BE2C (cell line): Measurements from ENCODE around the gene ANKRD11.

ENCODE experiments used
- DNase-seq: peaks from one replicate; pipeline ENCODE4 v3.0.0-alpha.2; 2020
- H3K27me3 ChIP-seq: fragments of 250-450 bp; sonication (Bioruptor Pico); 2 replicates; pipeline ENCODE4 v1.5.1; 2020; ENCODE audit warnings: mild to moderate bottlenecking
- H3K36me3 ChIP-seq: fragments of 250-450 bp; sonication (Bioruptor Pico); 2 replicates; pipeline ENCODE4 v1.5.1; 2020; ENCODE audit warnings: mild to moderate bottlenecking
- H3K4me1 ChIP-seq: fragments of 250-450 bp; sonication (Bioruptor Pico); 2 replicates; pipeline ENCODE4 v1.5.1; 2020
- H3K4me3 ChIP-seq: 2 replicates; pipeline ENCODE4 v1.5.1; 2011; ENCODE audit warnings: low read depth, low read length
- H3K9me3 ChIP-seq: fragments of 250-450 bp; sonication (Bioruptor Pico); 2 replicates; pipeline ENCODE4 v1.5.1; 2020
- TF ChIP-seq, protein P1 (sequence below): IDR thresholded peaks from 2 replicates; pipeline ENCODE4 v1.5.1; 2012; ENCODE audit warnings: mild to moderate bottlenecking, low read depth, low read length

Gene ANKRD11

DNA sequence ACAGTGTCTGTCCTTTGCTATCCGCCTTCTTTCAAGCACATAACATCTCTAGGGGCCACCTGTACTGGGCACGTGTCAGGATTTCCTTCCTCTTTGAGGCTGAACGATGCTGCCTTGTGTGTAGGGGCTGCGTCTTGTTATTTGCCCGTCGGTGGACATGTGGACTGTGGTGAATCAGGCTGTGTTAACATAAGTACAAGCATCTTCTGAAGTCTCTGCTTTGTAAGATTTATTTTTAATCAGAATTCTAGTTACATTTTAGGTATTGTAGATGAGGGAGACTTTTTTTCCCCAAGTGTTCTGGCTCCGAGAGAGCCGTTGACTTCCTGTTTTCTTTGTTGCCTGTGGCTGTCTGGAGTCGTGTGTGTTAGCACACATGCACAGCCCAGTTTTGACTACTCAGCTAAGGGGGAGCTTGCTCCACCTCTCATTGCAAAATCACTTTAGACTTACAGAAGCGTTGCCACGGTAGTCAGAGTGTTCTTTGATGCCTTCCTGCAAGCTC lies 43.9 kb upstream of the ANKRD11 start:
- H3K4me1 ChIP-seq, result no peaks in the 10 kb centered on the region
- peaks cover 56% of the 10 kb centered on the region for H3K36me3 ChIP-seq
- no peaks in the 10 kb centered on the region for H3K9me3 ChIP-seq
- H3K27me3 ChIP-seq, result no peaks in the 10 kb centered on the region
- H3K4me3 ChIP-seq, result no peak overlapping the region
- no peak for DNase-seq
- TF ChIP-seq, protein P1, sequence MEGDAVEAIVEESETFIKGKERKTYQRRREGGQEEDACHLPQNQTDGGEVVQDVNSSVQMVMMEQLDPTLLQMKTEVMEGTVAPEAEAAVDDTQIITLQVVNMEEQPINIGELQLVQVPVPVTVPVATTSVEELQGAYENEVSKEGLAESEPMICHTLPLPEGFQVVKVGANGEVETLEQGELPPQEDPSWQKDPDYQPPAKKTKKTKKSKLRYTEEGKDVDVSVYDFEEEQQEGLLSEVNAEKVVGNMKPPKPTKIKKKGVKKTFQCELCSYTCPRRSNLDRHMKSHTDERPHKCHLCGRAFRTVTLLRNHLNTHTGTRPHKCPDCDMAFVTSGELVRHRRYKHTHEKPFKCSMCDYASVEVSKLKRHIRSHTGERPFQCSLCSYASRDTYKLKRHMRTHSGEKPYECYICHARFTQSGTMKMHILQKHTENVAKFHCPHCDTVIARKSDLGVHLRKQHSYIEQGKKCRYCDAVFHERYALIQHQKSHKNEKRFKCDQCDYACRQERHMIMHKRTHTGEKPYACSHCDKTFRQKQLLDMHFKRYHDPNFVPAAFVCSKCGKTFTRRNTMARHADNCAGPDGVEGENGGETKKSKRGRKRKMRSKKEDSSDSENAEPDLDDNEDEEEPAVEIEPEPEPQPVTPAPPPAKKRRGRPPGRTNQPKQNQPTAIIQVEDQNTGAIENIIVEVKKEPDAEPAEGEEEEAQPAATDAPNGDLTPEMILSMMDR, result no peak

DNA sequence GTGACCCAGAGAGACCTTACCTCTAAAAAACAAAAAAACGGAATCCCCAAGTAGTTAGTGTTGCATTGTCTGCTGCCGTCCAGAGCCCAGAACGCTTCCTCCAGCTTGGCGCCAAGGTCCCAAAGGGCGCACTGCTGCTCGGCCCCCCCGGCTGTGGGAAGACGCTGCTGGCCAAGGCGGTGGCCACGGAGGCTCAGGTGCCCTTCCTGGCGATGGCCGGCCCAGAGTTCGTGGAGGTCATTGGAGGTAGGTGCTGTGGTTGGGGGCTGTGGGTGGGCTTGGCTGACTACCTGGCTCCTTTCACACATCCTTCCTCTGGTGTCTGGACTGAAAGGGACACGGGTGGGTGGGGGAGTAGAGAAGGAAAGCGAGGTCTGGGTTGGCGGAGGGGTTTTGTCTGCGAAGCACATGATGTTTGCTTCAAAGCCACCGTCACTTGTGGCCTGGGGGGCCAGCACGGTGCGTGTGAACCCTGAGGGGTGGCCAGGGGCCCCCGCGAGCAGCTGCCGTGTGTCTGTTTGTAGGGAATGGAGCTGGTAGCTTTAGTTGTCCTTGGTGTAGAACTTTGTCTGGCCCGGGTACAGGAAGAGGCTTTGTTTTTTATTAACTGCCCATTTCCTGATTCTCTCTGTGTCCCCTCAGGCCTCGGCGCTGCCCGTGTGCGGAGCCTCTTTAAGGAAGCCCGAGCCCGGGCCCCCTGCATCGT lies 41.6 kb upstream of the ANKRD11 start:
- Histone ChIP-seq H3K4me1 (no peaks in the 10 kb centered on the region), H3K27me3 (no peaks in the 10 kb centered on the region), H3K9me3 (no peaks in the 10 kb centered on the region), H3K4me3 (no peak overlapping the region), H3K36me3 (peaks cover 58% of the 10 kb centered on the region)
- TF ChIP-seq, protein P1, result no peak
- DNase-seq, result no peak

DNA sequence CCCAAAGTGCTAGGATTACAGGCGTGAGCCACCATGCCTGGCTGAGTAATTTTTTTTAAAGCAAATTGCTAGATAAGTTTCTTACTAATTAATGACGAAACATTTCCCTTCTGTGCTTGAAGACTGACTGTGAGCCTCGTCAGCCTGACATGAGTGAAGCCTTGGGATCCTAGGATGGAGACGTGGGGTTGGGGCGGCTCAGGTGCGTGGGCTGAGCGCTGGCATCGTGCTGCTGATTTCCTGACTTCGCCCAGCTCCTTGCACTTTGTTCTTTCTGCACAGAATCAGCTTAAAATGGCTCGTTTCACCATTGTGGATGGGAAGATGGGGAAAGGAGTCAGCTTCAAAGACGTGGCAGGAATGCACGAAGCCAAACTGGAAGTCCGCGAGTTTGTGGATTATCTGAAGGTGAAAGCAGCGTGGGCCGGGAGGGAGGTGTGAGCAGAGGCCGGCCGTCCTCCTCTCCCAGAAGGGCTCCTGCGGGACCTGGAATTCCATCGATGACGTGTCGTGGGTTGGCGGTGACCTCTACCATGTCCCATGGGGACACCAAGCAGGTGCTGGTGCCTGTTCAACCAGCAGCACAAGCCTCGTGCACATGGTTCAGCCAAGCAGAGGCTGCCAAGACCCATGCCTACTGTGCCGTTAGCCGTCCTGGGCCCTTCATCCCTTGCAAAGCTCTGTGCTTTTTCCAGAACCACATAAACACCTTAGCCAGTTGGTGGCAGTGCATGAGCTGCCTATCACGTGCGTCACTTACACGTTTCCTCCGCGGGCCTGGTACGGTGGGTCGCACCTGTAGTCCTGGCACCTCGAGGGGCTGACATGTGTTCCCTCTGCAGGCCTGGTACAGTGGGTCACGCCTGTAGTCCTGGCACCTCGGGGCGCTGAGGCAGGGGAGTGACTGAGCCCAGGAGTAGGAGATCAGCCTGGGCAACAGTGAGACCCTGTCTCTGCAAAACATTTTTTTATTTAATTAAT lies 40.3 kb upstream of the ANKRD11 start:
- H3K36me3 ChIP-seq, result peaks cover 61% of the 10 kb centered on the region

DNA sequence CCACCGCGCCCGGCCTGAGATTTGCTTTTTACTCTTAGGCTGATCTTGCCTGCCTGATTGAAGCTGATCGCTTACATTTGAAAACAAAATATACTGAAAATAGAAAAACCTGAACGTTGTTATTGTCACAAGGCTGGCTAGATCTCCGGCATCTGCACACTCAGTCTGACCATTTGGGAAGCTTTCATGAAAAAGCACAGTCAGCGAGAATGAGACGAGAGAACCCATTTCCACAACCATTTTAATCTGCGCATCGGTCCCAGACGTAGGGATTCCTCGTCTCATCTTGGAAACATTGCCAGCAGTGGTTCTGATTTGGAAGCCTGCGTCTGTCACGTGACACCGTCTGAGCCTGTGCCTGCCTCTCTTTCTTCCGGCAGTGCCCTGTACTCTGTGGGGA lies 38.7 kb upstream of the ANKRD11 start:
- no peak for DNase-seq
- Histone ChIP-seq H3K4me1 (no peaks in the 10 kb centered on the region), H3K9me3 (no peaks in the 10 kb centered on the region), H3K36me3 (peaks cover 61% of the 10 kb centered on the region), H3K4me3 (no peak overlapping the region), H3K27me3 (no peaks in the 10 kb centered on the region)
- TF ChIP-seq, protein P1, result no peak

More for the DNA sequence above, 40.3 kb upstream of the ANKRD11 start:
- TF ChIP-seq, protein P1, result no peak
- H3K4me3 ChIP-seq, result no peak overlapping the region
- no peaks in the 10 kb centered on the region for H3K4me1 ChIP-seq
- DNase-seq, result no peak
- H3K27me3 ChIP-seq, result no peaks in the 10 kb centered on the region
- no peaks in the 10 kb centered on the region for H3K9me3 ChIP-seq

DNA sequence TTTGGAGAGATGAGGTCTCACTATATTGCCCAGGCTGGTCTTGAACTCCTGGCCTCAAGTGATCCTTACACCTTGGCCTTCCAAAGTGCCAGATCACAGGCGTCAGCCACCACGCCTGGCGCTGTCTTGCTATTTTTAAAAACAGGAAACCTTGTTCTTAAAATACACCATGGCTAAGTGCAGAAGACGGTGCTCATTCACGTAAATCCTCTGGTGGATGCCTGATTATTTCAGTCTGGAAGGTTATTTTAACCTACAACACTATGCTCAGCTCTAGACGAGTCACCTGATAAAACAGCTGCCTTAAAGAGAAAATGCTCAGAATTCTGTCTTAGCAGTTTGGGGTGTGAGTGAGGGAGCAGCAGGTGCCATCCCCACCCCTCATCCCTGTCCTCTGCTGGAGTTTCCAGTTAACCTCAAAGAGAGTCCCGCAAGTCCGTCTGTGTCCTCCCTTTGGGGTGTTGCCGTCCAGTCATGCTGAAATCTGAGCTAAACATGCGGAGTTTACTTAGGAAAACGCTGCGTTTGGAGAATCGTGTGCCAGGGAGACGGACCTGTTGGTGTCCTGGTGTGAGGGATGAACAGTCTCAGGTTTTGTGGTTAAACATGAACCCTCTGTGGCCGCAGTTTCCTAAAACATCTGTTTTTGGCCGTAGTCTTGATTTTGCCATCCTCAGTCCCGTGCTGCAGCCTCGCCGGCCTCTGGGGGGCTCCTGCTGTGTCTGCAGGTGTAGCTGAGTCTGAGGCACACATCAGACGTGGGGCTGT lies 35.0 kb upstream of the ANKRD11 start:
- no peaks in the 10 kb centered on the region for H3K4me1 ChIP-seq
- H3K9me3 ChIP-seq, result no peaks in the 10 kb centered on the region
- no peak for DNase-seq
- H3K36me3 ChIP-seq, result peaks cover 68% of the 10 kb centered on the region
- TF ChIP-seq, protein P1, result no peak
- no peak overlapping the region for H3K4me3 ChIP-seq
- H3K27me3 ChIP-seq, result no peaks in the 10 kb centered on the region
